Fibroblast of peridontal ligament (primary cell): Measurements from ENCODE around the gene WDR86.
A peak's percentile ranks its signal among the peaks of the same experiment; 100 is the strongest.

ENCODE experiments used
- DNase-seq: peaks from one replicate; pipeline ENCODE4 v3.0.0-alpha.2; 2010; ENCODE audit errors: extremely low read depth

Gene WDR86

DNA sequence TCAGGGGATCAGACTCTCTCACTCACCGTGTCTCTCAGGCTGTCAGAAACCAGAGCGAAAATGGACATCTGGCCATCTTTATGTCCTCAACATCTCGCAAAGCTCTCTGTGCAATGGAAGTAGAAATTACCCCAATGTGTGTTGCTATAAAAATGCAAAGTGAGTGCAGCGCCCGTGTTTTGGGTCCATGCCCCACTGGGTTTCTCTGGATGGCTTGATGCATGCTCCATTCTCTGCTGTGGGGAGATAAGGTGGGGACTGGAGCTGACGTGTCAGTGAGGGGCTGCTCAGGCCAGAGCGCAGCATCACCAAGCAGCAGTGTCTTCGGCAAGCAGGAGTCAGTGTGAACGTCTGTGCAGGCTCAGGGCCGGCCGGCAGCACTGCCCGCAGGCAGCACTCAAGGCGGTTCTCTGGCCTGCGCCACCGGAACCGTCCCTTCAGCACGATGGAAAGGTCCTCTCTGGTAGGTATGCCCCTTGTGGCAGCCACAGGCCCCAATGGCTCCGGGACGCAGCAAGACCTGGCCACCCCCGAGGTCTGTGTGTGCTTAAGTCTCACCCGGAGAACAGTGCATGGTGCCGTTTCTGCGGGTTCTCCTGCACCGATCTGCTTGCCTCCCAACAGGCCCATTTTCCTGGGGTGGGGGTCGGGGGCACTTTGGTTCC lies 30.2 kb downstream of the WDR86 start:
- DNase-seq, result no peak

DNA sequence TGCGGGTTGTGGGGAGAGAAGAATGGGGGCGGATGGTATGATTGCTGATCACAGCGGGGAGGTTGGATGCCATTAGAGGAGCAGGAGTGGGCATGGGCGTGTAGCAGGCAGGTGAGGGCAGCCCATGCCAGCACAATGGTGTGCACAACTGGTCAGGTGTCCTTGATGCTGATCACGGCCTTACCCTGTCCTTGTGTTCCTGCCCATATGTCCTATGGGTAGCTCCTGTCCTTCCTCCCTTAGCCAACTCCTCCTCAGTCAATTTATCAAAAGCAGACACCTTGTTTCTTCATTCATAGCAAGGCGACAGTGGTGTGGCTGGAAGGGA lies 30.7 kb downstream of the WDR86 start:
- DNase-seq, result no peak

DNA sequence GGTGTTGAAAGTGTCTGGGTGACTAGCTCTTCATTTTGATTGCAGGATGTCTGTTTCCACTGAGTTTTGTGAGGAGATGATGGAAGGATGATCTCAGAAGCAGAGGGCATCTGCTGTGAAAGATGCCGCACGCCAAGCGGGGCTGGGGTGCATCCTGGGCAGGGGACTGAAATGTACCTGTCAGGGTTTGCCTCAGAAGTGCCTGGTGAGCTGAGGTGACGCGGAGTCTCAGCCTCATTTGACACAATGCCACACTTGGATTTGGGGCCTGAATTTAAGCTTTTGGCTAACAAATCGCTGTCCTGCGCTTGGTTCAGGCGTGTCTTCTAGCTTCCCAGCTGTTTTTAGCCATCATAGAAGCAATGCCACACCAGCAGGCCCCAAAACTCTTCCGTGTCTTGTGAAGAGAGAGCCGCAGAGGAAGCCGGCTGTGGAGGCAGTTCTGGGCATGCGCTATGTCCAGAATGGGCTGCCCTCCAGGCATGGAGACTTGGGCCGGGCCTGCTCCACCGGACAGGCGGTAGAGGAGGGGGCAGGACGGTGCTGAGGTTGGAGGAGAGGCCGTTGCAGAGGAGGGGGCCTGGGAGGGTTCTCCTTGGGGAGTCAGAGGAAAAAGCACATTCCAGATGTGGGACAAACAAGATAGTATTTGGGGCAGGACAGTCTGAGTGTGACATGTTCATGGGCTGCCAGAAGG lies 31.2 kb downstream of the WDR86 start:
- no peak for DNase-seq

GRCh38 chr7:151378011-151378410 lies 31.8 kb downstream of the WDR86 start:
- DNase-seq, result no peak

GRCh38 chr7:151377406-151377805 lies 32.4 kb downstream of the WDR86 start:
- DNase-seq, result no peak

DNA sequence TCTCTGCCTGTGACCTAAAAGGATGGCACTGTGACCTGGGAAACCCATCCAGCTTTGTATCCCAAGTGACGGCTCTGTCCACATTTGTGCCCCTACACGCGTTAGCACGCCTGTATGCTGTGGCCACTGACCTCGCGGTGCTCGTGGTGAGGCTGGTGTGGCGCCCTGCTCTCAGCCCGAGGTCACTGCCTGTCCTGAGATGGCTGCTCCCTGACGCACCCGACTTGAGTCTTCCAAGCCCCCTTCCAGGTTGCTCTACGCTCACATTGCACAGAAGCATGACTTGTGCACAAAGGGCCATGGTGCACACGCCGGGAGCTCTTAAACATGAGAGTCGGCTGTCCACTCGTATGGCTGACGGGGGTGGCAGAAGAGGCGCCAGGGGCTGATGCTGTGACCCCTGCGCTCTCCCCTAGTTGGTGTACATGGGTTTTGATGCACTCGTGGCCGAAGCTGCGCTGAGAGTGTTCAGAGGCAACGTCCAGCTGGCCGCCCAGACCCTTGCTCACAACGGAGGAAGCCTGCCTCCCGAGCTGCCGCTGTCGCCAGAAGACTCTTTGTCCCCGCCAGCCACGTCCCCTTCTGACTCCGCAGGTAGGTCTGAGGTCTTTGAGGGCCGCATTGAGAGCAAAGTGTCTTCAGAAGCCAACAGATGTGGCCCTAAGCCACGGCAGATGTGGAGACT lies 33.5 kb downstream of the WDR86 start:
- DNase-seq, result no peak

- DNase-seq, result no peak
Measured at GRCh38 chr7:151375530-151376217, 34.2 kb downstream of the WDR86 start.

- DNase-seq, result no peak
Measured at GRCh38 chr7:151374726-151375125, 35.1 kb downstream of the WDR86 start.

DNA sequence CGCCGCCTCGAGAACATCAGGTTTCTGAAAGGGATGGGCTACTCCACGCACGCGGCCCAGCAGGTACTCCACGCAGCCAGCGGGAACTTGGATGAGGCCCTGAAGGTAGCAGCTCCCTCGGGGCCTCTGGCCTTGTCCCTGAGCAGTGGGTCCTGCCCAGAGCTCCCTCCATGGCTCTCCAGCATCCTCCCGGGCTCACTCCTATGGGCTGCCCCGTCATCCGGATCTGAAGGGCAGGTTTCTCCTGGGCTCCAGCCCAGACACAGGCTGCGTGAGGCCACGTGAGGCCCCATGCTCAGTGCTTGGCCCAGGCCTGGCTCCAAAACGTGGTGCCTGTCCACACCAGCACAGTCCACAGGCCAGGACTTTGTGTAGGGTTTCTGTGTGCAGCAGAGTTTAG lies 35.7 kb downstream of the WDR86 start:
- DNase-seq, result no peak

GRCh38 chr7:151373599-151373998 lies 36.2 kb downstream of the WDR86 start:
- DNase-seq, result no peak

DNA sequence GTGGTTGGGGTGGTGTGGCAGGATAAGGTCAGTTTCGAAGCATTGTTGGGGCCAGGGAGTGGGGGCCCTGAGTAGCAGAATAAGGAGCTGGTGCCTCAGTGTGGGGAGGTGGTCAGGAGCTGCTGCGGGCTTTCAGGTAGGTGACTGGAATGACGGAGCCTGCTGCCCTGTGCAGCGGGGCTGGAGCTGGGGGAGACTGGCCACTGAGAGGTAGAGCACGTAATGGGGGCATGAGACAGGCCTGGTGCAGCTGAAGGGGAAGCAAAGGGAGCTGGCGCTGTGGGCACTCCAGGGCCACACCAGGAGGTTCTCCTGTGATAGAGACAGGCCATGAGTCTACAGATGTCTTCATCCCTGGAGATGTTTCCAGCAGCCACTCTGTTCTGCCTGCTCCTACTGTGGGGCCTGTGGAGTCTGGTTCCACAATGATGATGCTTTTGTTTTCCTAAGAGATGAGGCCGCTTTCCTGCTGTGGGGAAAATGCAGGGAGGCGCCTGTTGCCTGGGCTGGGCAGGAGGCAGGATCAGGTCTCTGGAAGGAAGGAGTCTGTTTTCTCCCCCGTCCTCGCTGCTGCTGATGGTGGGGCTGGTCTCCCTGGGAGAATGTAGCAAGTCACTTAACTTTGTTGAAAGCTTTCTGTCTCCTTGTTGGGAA lies 37.1 kb downstream of the WDR86 start:
- DNase-seq, result no peak

- DNase-seq, result no peak
Measured at GRCh38 chr7:151371266-151371665, 38.6 kb downstream of the WDR86 start.

DNA sequence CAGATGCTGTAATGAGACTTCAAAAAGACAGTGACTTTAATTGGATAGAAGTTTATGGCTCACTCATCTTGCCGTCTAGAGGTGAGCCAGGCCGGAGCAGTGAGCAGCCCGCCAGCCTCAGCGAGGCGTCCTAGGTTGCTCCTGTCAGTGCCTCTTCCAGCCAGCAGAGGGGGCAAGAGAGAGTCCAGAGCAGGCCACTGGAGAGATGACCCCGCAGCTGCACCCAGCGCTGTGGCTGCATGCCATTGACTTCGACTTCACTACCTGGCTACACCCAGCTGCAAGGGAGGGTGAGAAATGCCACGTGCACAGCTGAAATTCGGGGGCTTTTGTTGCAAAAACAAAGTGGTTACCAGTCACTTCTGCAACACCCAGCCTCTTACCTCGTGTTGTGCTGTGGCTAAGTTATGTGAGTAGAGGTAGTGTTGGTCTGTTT lies 41.7 kb downstream of the WDR86 start:
- peak; percentile 68 for DNase-seq

- peak; percentile 46 for DNase-seq
Measured at GRCh38 chr7:151367284-151367683, 42.6 kb downstream of the WDR86 start.

DNA sequence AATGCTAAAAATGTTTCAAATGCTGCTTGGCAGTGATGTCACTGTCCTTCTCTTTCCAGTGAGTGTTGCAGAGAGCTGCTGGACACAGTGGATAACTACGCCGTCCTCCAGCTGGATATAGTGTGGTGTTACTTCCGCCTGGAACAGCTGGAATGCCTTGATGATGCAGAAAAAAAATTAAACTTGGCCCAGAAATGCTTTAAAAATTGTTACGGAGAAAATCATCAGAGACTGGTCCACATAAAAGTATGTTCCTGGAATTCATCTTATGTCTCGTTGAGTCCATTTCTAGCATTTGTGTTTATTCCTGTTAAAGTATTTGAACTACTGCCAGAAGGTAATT lies 43.0 kb downstream of the WDR86 start:
- peak; percentile 77 for DNase-seq

- peak; percentile 44 for DNase-seq
Measured at GRCh38 chr7:151366166-151366879, 43.5 kb downstream of the WDR86 start.

GRCh38 chr7:151363182-151363581 lies 46.7 kb downstream of the WDR86 start:
- DNase-seq, result no peak

DNA sequence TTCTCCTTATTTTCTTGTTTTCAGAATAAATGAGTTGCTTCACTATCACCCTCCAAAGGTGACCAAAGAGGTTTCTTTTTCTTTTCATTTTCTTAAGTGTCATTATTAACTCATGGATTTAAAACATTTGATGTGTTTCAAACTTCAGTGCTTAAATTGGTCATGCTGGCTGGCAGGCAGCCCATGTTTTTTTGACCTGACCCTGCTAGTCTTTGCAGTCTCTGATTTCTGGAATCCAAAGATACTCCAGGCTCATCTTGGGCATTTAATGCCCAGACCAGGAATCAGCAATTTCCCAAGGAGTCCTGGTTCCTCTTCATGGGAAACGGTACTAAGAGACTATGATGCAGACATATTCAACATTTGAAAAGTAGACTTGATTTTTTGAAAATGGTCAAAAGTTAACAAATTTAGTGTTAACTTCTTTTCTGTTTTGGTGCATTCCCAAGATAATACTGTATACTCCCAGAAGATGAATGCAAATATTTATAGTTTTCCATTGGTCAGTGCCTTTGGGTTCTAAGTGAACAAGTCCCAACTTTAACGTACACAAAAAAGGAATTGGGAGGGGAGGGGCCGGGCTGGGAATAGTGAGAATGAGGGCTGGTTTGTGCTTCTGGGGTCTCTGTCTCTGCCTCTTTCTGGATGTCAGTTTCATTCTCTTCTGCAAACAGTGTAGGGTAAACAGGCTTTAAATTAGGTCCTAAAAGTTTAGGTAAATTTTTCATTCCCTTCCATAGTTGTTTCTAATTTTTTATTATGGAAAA lies 48.5 kb downstream of the WDR86 start:
- DNase-seq, result peak; percentile 25

GRCh38 chr7:151352512-151352911 lies 57.3 kb downstream of the WDR86 start:
- DNase-seq, result no peak

DNA sequence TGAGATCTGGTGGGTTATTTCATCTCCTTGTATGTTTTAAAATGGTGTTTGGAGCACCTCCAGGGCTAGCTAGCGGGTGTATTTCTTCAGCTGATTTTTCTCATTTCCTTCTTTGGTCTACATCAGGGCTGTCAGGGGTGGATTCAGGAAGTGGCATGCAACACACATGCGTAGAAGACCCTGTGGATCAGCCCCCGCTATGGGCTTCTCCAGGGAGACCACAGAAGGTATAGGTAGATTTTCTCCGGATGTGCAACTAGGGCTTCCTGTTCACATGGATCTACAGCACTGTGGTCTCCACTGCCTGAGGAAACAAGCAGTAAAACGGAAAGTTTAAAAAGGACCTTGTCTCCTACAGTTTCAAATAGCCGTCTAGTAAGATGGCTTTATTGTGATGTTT lies 57.9 kb downstream of the WDR86 start:
- no peak for DNase-seq

GRCh38 chr7:151351027-151351426 lies 58.8 kb downstream of the WDR86 start:
- DNase-seq, result no peak
